Measurements from ENCODE around the gene NUDCD3. TPM values are rescaled to one million over a fixed set of nuclear protein-coding genes. Genes with fewer than 3 reads are reported as not detected.
A peak's percentile ranks its signal among the peaks of the same experiment; 100 is the strongest.

NUDCD3 gene
- polyA plus RNA-seq, 1 donor (not counting 4 experiments of a cell fraction or from before 2014, with no cell fraction given): 58.7 TPM

DNA sequence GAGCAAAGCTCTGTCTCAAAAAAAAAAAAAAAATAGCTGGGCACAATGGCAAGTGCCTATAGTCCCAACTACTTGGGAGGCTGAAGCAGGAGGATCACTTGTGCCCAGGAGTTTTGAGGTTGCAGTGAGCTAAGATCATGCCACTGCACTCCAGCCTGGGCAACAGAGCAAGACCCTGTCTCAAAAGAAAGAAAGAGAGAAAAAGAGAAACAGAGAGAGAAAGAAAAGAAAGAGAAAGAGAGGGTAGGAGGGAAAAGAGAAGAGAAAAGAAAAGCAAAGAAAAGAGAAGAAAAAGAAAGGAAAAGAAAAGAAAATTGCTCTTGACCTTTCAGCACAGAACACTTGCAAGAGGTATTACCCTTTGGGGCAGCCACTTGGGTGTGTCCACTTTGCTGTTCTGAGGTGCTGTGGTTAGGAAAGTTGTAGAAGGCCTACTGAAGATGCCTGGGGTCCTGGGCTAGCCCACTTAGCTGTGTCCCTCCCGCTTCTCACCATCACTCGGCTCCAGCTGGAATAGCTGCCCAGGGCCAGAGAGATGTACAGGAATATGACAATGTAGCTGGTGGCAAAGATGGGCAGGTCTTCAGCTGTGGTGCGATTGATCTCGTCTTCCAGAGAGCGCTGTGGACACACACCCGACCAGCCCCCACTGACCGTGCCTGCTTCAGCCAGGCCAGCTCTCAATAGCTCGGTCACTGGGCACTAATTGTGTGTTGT is 45.0 kb upstream of the NUDCD3 start:
- no peak for DNase-seq (ENCODE audit: low read depth, low spot score)
- FAIRE-seq: no peak
- dilution Hi-C loops (cut with MboI; ENCODE audit: extremely low pct_ligation_motif_present, low sequenced_read_pairs): no loop called here

GRCh38 chr7:44534501-44534900 is 44.0 kb upstream of the NUDCD3 start:
- Histone ChIP-seq H3K27me3 (ENCODE audit: control insufficient read depth, extremely low read depth, insufficient read depth, low read length) (no peaks in the 10 kb centered on the region), H3K4me3 (ENCODE audit: control insufficient read depth in 2 of 3, extremely low read depth in 1 of 3, insufficient read depth in 2 of 3, low read depth in 1 of 3, low read length in 3 of 3) (no peak overlapping the region), H4K20me1 (ENCODE audit: control insufficient read depth, extremely low read depth, insufficient read depth, low read length) (no peaks in the 10 kb centered on the region), H3K9me3 (ENCODE audit: control insufficient read depth, low read depth, low read length) (no peaks in the 10 kb centered on the region), H3K9ac (ENCODE audit: control insufficient read depth, extremely low read depth, insufficient read depth, low read length) (no peak overlapping the region), H3K9me1 (ENCODE audit: control insufficient read depth, extremely low read depth, insufficient read depth, low read length) (no peaks in the 10 kb centered on the region), H3K27ac (ENCODE audit: control insufficient read depth, insufficient read depth, low read length) (no peak overlapping the region), H3K4me2 (ENCODE audit: control insufficient read depth, extremely low read depth, insufficient read depth, low read depth, low read length) (no peak overlapping the region), H3K4me1 (ENCODE audit: control insufficient read depth, extremely low read depth, insufficient read depth, low read length) (no peaks in the 10 kb centered on the region), H3K36me3 (ENCODE audit: control insufficient read depth in 2 of 2, extremely low read depth in 1 of 2, insufficient read depth in 2 of 2, low read length in 2 of 2) (no peaks in the 10 kb centered on the region), H3K79me2 (ENCODE audit: control insufficient read depth, insufficient read depth, low read length) (no peaks in the 10 kb centered on the region), H2AFZ (ENCODE audit: control insufficient read depth, low read length) (no peak overlapping the region)
- dilution Hi-C loops (cut with MboI; ENCODE audit: extremely low pct_ligation_motif_present, low sequenced_read_pairs): no loop called here
- peak; percentile 49 for FAIRE-seq
- DNase-seq (ENCODE audit: low read depth, low spot score): no peak
- TF ChIP-seq EZH2 (IDR thresholded peaks at IDR 0.05; ENCODE audit: low read length): no peak
- TF ChIP-seq, protein P1, sequence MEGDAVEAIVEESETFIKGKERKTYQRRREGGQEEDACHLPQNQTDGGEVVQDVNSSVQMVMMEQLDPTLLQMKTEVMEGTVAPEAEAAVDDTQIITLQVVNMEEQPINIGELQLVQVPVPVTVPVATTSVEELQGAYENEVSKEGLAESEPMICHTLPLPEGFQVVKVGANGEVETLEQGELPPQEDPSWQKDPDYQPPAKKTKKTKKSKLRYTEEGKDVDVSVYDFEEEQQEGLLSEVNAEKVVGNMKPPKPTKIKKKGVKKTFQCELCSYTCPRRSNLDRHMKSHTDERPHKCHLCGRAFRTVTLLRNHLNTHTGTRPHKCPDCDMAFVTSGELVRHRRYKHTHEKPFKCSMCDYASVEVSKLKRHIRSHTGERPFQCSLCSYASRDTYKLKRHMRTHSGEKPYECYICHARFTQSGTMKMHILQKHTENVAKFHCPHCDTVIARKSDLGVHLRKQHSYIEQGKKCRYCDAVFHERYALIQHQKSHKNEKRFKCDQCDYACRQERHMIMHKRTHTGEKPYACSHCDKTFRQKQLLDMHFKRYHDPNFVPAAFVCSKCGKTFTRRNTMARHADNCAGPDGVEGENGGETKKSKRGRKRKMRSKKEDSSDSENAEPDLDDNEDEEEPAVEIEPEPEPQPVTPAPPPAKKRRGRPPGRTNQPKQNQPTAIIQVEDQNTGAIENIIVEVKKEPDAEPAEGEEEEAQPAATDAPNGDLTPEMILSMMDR (optimal IDR thresholded peaks at IDR 0.05 in 1 of 3, IDR thresholded peaks at IDR 0.05 in 1 of 3, conservative IDR thresholded peaks at IDR 0.05 in 1 of 3; ENCODE audit: extremely low read depth in 1 of 3, insufficient read depth in 2 of 3, low read length in 3 of 3): peak; percentile 72 to 82 (median 82)

More for the DNA sequence above, 45.0 kb upstream of the NUDCD3 start:
- Histone ChIP-seq H3K79me2 (ENCODE audit: control insufficient read depth, insufficient read depth, low read length) (no peaks in the 10 kb centered on the region), H3K4me1 (ENCODE audit: control insufficient read depth, extremely low read depth, insufficient read depth, low read length) (no peaks in the 10 kb centered on the region), H4K20me1 (ENCODE audit: control insufficient read depth, extremely low read depth, insufficient read depth, low read length) (no peaks in the 10 kb centered on the region), H3K4me3 (ENCODE audit: control insufficient read depth in 2 of 3, extremely low read depth in 1 of 3, insufficient read depth in 2 of 3, low read depth in 1 of 3, low read length in 3 of 3) (no peak overlapping the region), H3K9ac (ENCODE audit: control insufficient read depth, extremely low read depth, insufficient read depth, low read length) (no peak overlapping the region), H3K27ac (ENCODE audit: control insufficient read depth, insufficient read depth, low read length) (no peak overlapping the region), H3K36me3 (ENCODE audit: control insufficient read depth in 2 of 2, extremely low read depth in 1 of 2, insufficient read depth in 2 of 2, low read length in 2 of 2) (no peaks in the 10 kb centered on the region), H3K4me2 (ENCODE audit: control insufficient read depth, extremely low read depth, insufficient read depth, low read depth, low read length) (no peak overlapping the region), H3K9me3 (ENCODE audit: control insufficient read depth, low read depth, low read length) (no peaks in the 10 kb centered on the region), H3K9me1 (ENCODE audit: control insufficient read depth, extremely low read depth, insufficient read depth, low read length) (no peaks in the 10 kb centered on the region), H3K27me3 (ENCODE audit: control insufficient read depth, extremely low read depth, insufficient read depth, low read length) (no peaks in the 10 kb centered on the region), H2AFZ (ENCODE audit: control insufficient read depth, low read length) (no peak overlapping the region)
- TF ChIP-seq EZH2 (IDR thresholded peaks at IDR 0.05; ENCODE audit: low read length): no peak
- TF ChIP-seq, protein P1 (optimal IDR thresholded peaks at IDR 0.05 in 1 of 3, IDR thresholded peaks at IDR 0.05 in 1 of 3, conservative IDR thresholded peaks at IDR 0.05 in 1 of 3; ENCODE audit: extremely low read depth in 1 of 3, insufficient read depth in 2 of 3, low read length in 3 of 3): no peak
